Measurements from ENCODE around the gene SYT1.

DNA sequence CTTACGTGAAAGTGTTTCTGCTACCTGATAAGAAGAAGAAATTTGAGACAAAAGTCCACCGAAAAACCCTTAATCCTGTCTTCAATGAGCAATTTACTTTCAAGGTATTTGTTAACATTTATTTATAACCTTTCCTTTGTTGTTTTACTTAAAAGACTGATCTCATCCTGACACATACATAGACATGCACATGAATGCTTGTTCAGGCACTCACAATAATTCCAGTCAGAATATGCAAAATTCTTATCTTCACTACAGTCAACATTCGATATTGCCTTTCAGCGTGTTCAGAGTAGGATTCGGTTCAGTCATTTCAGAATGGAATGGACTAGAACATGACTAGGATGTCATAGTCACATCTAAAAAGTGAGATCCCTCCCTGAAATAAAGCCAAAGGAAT lies 431.6 kb downstream of the SYT1 start:
- no peak for TF ChIP-seq EZH2 (IDR thresholded peaks at IDR 0.05)
- no peak for TF ChIP-seq POLR2AphosphoS5 (IDR thresholded peaks at IDR 0.05; ENCODE audit: borderline replicate concordance, low read depth, low read length)
- no peak for TF ChIP-seq FOXP2 (optimal IDR thresholded peaks at IDR 0.05; ENCODE audit: control extremely low read depth, extremely low read length, insufficient read depth)
